NAMALWA (cell line): ENCODE data around the gene SDF2L1.
"Not testable (repeated sequence)": the region's sequence is repeated elsewhere in the genome, so short reads cannot be mapped to it uniquely, and the experiment has no call there.

Source experiments
- DNase-seq: peaks from one replicate; pipeline ENCODE4 v3.0.0-alpha.2; 2015; ENCODE audit warnings: low spot score

The SDF2L1 gene

DNA sequence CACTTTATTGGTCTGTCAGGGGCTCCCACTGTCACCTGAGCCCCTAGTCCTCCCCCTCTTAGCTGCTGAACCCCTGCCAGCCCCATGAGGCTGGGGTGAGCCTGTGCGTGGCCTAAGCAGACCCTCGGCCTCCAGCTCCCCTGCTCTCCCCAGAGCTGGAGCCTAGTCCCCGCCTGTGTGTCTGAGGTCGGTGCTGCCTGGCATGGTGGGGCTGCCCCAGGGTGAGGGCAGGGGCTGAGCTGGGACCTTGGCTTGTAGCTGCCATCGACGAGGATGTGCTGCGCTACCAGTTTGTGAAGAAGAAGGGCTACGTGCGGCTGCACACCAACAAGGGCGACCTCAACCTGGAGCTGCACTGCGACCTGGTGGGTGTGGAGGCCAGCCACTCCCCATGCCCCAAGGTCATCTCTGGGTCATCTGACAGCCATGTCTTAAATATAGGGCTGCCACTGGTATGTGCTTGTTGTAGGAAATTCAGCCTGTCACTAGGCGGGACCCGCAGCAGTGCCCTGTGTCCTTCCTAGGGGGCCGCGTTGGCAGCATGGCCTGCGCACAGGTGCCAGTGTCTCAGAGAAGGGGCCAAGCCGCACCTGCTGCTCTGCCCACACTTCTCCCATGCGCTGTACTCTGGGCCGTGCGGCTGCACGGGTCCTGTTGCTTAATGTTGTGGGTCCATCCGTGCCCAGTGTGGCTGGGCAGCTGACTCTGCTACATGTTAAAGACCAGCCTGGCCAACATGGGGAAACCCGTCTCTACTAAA lies 44.7 kb downstream of the SDF2L1 start:
- DNase-seq: no peak

- DNase-seq: no peak
These were observed 45.7 kb downstream of the SDF2L1 start for GRCh38 chr22:21687685-21688259.

DNA sequence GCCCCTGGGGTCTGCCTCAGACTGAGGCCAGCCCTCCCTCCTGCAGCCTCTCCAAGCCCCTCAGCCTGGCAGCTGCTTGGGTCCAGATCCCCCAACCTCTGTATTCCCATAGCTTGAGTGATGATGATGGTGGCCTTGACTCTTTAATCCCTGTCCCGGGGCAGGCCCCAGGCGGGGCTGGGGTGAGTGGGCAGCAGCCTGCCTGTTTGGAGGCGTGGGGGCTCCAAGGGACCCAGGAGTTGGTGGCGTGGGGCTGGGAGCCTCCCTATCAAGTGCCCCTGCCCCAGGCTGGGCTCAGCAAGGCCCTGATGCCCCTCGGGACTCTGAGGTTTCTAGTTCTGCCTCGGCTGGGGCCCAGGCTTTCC lies 46.2 kb downstream of the SDF2L1 start:
- DNase-seq: no peak

DNA sequence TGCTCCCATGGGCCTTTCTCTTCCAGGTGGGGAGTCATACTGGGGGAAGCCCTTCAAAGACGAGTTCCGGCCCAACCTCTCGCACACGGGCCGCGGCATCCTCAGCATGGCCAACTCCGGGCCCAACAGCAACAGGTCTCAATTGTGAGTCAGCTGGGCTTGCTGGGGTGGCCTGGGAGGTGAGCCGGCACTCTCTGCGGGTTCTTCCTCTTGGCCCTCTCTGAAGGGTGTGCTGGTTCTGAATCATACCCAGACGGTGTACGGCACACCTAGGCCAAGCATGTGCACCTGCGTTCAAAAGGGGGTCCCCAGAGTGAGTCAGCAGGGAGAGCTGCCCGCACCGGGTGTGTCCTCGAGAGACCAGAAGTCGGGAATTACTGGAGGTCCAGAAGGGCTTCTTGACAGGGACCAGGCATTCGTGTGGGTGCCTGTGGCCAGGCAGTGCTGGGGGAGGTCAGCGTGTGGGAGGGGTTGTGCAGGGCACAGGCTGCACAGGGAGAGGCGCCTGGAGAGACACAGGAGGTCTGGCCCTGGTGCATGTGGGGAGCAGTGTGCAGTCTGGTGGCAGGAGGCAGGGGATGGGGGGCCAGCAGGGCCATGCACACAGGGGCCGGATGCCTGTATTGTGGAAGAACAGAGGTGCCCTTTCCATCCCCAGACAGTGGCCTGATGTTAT lies 46.7 kb downstream of the SDF2L1 start:
- no peak for DNase-seq

GRCh38 chr22:21690401-21690801 lies 48.3 kb downstream of the SDF2L1 start:
- DNase-seq: no peak

DNA sequence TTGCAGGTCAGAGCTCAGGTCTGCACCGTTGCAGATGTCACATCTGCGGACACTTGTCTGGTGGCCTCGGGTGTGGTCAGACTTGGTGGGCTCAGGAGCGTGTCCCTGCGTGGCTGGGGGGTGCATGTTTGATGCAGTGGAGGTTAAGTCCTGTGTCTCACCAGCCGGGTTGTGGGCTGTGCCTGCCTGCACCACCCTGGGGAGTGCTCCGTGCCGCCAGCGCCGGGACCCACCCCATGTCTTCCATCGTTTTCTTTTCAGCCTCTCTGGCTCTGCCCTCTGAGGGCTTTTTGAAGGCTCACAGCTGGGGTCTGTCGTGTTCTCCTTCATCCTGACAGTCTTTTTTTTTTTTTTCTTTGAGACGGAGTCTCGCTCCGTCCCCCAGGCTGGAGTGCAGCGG lies 49.7 kb downstream of the SDF2L1 start:
- DNase-seq: no peak

GRCh38 chr22:21692856-21693255 lies 50.8 kb downstream of the SDF2L1 start:
- DNase-seq: not testable (repeated sequence)

GRCh38 chr22:21693333-21693998 lies 51.4 kb downstream of the SDF2L1 start:
- DNase-seq: no peak
